ENCODE data around the gene ETV3L. TPM values are rescaled to one million over a fixed set of nuclear protein-coding genes. Genes with fewer than 3 reads are reported as not detected.

Gene ETV3L
- total RNA-seq, 2 donors from 2014 or later = 0.26 TPM; not detected in 1

DNA sequence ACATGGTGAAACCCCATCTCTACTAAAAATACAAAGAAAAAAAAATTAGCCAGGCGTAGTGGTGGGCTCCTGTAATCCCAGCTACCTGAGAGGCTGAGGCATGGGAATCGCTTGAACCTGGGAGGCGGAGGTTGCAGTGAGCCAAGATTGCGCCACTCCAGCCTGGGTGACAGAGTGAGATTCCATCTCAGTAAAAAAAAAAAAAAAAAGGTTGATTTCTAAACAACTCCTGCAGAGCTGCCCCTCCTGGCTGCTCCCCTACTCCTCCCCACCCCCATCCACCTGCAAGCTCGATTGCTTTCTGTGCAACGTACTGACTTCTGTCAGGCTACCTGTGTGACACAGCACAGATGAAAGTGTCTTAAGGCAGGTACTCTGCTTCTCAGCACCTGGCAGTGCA, 13.3 kb downstream of the ETV3L start:
- no peaks in the 10 kb centered on the region for H3K9me3 ChIP-seq (ENCODE audit: control insufficient read depth, low read length)
- no peaks in the 10 kb centered on the region for H3K9me3 Mint-ChIP-seq
- no peaks in the 10 kb centered on the region for H3K36me3 Mint-ChIP-seq (ENCODE audit: low read depth)
- peaks cover 12% of the 10 kb centered on the region for H3K4me1 Mint-ChIP-seq
- H3K27me3 ChIP-seq (ENCODE audit: control insufficient read depth, insufficient read depth, low read length, poor library complexity, severe bottlenecking) = no peaks in the 10 kb centered on the region
- no peak overlapping the region for H3K27ac ChIP-seq (ENCODE audit: low read depth, low read length)
- no peak overlapping the region for H3K4me3 ChIP-seq (ENCODE audit: low read length)
- TF ChIP-seq, protein P1, sequence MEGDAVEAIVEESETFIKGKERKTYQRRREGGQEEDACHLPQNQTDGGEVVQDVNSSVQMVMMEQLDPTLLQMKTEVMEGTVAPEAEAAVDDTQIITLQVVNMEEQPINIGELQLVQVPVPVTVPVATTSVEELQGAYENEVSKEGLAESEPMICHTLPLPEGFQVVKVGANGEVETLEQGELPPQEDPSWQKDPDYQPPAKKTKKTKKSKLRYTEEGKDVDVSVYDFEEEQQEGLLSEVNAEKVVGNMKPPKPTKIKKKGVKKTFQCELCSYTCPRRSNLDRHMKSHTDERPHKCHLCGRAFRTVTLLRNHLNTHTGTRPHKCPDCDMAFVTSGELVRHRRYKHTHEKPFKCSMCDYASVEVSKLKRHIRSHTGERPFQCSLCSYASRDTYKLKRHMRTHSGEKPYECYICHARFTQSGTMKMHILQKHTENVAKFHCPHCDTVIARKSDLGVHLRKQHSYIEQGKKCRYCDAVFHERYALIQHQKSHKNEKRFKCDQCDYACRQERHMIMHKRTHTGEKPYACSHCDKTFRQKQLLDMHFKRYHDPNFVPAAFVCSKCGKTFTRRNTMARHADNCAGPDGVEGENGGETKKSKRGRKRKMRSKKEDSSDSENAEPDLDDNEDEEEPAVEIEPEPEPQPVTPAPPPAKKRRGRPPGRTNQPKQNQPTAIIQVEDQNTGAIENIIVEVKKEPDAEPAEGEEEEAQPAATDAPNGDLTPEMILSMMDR (conservative IDR thresholded peaks at IDR 0.05) = no peak
- peaks cover 2% of the 10 kb centered on the region for H3K27me3 Mint-ChIP-seq (ENCODE audit: insufficient read depth)
- no peak overlapping the region for H3K9ac ChIP-seq (ENCODE audit: extremely low read depth, low read length, poor library complexity, severe bottlenecking)
- no peak for DNase-seq
- no peak overlapping the region for H3K4me3 Mint-ChIP-seq
- H3K4me1 ChIP-seq (ENCODE audit: control insufficient read depth, insufficient read depth, low read length) = no peaks in the 10 kb centered on the region
- H3K27ac Mint-ChIP-seq = no peak overlapping the region
- H3K36me3 ChIP-seq (ENCODE audit: control insufficient read depth, insufficient read depth, low read length) = no peaks in the 10 kb centered on the region
- 81 to 100% methylated on average over 3 to 6 of the region's 6 CpGs for WGBS, 2 experiments (ENCODE audit: insufficient coverage in 1 of 2, insufficient read length in 1 of 2)

DNA sequence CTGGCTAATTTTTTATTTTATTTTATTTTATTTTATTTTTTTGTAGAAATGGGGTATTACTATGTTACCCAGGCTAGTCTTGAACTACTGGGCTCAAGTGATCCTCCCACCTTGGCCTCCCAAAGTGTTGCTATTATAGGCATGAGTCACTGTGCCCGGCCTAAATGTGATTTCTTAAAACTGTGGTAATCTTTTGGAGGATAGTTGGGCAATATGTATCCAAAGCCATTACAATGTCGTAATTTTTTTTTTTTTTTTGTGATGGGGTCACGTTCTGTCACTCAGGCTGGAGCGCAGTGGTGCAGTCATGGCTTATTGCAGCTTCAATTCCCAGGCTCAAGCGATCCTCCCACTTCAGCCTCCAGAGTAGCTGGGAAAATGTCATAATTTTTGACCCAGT, 14.2 kb downstream of the ETV3L start:
- TF ChIP-seq, protein P1 (conservative IDR thresholded peaks at IDR 0.05) = no peak
- WGBS, 2 experiments (ENCODE audit: insufficient coverage in 1 of 2, insufficient read length in 1 of 2) = 90 to 94% methylated on average over 2 to 5 of the region's 5 CpGs
- Mint-ChIP-seq H3K36me3 (ENCODE audit: low read depth) (no peaks in the 10 kb centered on the region), H3K9me3 (no peaks in the 10 kb centered on the region), H3K4me3 (no peak overlapping the region), H3K27me3 (ENCODE audit: insufficient read depth) (peaks cover 2% of the 10 kb centered on the region), H3K27ac (no peak overlapping the region), H3K4me1 (peaks cover 9% of the 10 kb centered on the region)
- Histone ChIP-seq H3K36me3 (ENCODE audit: control insufficient read depth, insufficient read depth, low read length) (no peaks in the 10 kb centered on the region), H3K9me3 (ENCODE audit: control insufficient read depth, low read length) (no peaks in the 10 kb centered on the region), H3K27me3 (ENCODE audit: control insufficient read depth, insufficient read depth, low read length, poor library complexity, severe bottlenecking) (no peaks in the 10 kb centered on the region), H3K4me3 (ENCODE audit: low read length) (no peak overlapping the region), H3K27ac (ENCODE audit: low read depth, low read length) (no peak overlapping the region), H3K9ac (ENCODE audit: extremely low read depth, low read length, poor library complexity, severe bottlenecking) (no peak overlapping the region), H3K4me1 (ENCODE audit: control insufficient read depth, insufficient read depth, low read length) (no peaks in the 10 kb centered on the region)
- DNase-seq = no peak

DNA sequence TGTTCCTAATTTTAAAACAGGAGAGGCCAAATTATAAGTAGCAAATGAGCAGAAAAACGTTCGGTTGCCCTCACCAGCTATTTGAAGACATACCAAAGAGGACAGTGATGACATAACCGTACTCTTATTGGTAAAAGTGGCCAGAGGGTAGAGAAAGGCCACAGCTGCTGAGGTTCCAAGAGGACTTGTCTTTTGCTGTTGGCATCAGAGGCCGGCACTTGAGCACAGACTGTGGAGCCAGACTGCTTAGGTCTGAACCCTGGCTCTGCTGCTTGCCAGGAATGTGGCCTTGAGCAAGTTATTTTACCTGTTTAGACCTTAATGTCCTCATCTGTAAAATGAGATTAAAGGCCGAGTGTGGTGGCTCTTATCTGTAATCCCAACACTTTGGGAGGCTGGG, 14.9 kb downstream of the ETV3L start:
- Histone ChIP-seq H3K9ac (ENCODE audit: extremely low read depth, low read length, poor library complexity, severe bottlenecking) (no peak overlapping the region), H3K9me3 (ENCODE audit: control insufficient read depth, low read length) (no peaks in the 10 kb centered on the region), H3K27ac (ENCODE audit: low read depth, low read length) (no peak overlapping the region), H3K4me3 (ENCODE audit: low read length) (no peak overlapping the region), H3K36me3 (ENCODE audit: control insufficient read depth, insufficient read depth, low read length) (no peaks in the 10 kb centered on the region), H3K4me1 (ENCODE audit: control insufficient read depth, insufficient read depth, low read length) (no peaks in the 10 kb centered on the region), H3K27me3 (ENCODE audit: control insufficient read depth, insufficient read depth, low read length, poor library complexity, severe bottlenecking) (no peaks in the 10 kb centered on the region)
- TF ChIP-seq, protein P1 (conservative IDR thresholded peaks at IDR 0.05) = no peak
- Mint-ChIP-seq H3K36me3 (ENCODE audit: low read depth) (no peaks in the 10 kb centered on the region), H3K9me3 (no peaks in the 10 kb centered on the region), H3K27me3 (ENCODE audit: insufficient read depth) (peaks cover 2% of the 10 kb centered on the region), H3K4me3 (no peak overlapping the region), H3K4me1 (peaks cover 6% of the 10 kb centered on the region), H3K27ac (no peak overlapping the region)
- no peak for DNase-seq
- WGBS, 2 experiments (ENCODE audit: insufficient coverage in 1 of 2, insufficient read length in 1 of 2) = 91 to 93% methylated on average over 5 of the region's 5 CpGs
